ENCODE measurements around the gene RUNX2.

RUNX2 gene

DNA sequence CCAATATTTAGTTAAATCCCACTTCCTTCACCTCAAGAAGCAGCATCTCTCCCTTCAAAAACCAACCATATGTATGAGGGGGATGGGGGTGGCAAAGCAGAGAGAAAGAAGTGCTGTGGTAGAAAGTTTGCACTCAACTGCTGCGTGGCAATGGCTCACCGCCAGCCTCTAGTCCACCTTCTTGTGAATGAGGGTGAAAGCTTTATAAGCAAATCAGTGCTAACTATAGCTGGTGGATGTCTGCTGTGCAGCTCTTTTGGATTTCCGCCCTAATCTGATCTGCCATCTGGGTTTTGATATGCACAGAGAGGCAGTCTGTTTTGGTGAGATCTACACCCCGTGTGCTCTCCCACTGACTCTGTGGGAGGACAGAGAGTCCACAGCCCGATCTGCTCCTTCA is 330.8 kb downstream of the RUNX2 start:
- peak overlapping the region; percentile 50 for H3K4me2 ChIP-seq (ENCODE audit: low read length)
- H4K20me1 ChIP-seq (ENCODE audit: insufficient read depth, low read length): no peaks in the 10 kb centered on the region
- no peaks in the 10 kb centered on the region for H3K36me3 ChIP-seq (ENCODE audit: insufficient read depth, low read length)
- peaks cover 40% of the 10 kb centered on the region for H3K4me1 ChIP-seq (ENCODE audit: insufficient read depth, low read length, severe bottlenecking)
- no peak overlapping the region; the same call in 1 of the 2 replicates for H3K9ac ChIP-seq (ENCODE audit: low read length)
- H3K4me3 ChIP-seq (ENCODE audit: low read depth, low read length, poor library complexity, severe bottlenecking): peak overlapping the region; percentile 35
- no peaks in the 10 kb centered on the region for H3K9me3 ChIP-seq (ENCODE audit: low read length)
- no peaks in the 10 kb centered on the region for H3K9me2 ChIP-seq (ENCODE audit: low read depth, low read length)
- no peaks in the 10 kb centered on the region for H3F3A ChIP-seq (ENCODE audit: insufficient read depth, low read length)
- H3K27ac ChIP-seq (ENCODE audit: low read depth, low read length, poor library complexity, severe bottlenecking): peak overlapping the region; percentile 22
- H2AFZ ChIP-seq (ENCODE audit: low read length): no peak overlapping the region
- no peaks in the 10 kb centered on the region for H3K79me2 ChIP-seq (ENCODE audit: insufficient read depth, low read length)
- no peaks in the 10 kb centered on the region for H3K27me3 ChIP-seq (ENCODE audit: insufficient read depth, low read length)
- TF ChIP-seq, protein P1, sequence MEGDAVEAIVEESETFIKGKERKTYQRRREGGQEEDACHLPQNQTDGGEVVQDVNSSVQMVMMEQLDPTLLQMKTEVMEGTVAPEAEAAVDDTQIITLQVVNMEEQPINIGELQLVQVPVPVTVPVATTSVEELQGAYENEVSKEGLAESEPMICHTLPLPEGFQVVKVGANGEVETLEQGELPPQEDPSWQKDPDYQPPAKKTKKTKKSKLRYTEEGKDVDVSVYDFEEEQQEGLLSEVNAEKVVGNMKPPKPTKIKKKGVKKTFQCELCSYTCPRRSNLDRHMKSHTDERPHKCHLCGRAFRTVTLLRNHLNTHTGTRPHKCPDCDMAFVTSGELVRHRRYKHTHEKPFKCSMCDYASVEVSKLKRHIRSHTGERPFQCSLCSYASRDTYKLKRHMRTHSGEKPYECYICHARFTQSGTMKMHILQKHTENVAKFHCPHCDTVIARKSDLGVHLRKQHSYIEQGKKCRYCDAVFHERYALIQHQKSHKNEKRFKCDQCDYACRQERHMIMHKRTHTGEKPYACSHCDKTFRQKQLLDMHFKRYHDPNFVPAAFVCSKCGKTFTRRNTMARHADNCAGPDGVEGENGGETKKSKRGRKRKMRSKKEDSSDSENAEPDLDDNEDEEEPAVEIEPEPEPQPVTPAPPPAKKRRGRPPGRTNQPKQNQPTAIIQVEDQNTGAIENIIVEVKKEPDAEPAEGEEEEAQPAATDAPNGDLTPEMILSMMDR (IDR thresholded peaks at IDR 0.05; ENCODE audit: low read length): no peak
- no peak for TF ChIP-seq EZH2 (IDR thresholded peaks at IDR 0.05; ENCODE audit: borderline replicate concordance, low read length)

DNA sequence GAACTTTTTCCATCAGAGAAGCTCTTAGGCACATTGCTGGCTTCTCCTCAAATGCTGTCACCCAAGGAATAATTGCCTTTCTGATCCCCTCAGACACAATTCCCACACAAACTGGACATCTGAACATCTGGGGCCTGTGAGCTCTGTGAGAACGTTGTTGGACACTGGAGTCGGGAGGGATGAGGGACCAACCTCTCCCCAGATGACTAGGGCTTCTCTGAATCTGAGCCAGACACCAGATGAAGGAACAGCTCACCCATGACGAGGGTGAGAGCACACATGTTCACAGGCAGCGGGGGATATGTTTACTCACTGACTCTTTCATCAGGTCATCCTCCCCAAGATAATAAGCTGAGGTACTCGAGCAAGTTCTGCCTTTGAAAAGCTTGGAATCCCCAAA is 333.5 kb downstream of the RUNX2 start:
- H3K4me2 ChIP-seq (ENCODE audit: low read length): no peak overlapping the region
- no peaks in the 10 kb centered on the region for H3K79me2 ChIP-seq (ENCODE audit: insufficient read depth, low read length)
- H3K9me3 ChIP-seq (ENCODE audit: low read length): no peaks in the 10 kb centered on the region
- H3K4me1 ChIP-seq (ENCODE audit: insufficient read depth, low read length, severe bottlenecking): peaks cover 42% of the 10 kb centered on the region
- H4K20me1 ChIP-seq (ENCODE audit: insufficient read depth, low read length): no peaks in the 10 kb centered on the region
- H3K36me3 ChIP-seq (ENCODE audit: insufficient read depth, low read length): no peaks in the 10 kb centered on the region
- no peaks in the 10 kb centered on the region for H3K9me2 ChIP-seq (ENCODE audit: low read depth, low read length)
- no peak overlapping the region for H3K27ac ChIP-seq (ENCODE audit: low read depth, low read length, poor library complexity, severe bottlenecking)
- TF ChIP-seq EZH2 (IDR thresholded peaks at IDR 0.05; ENCODE audit: borderline replicate concordance, low read length): no peak
- TF ChIP-seq, protein P1 (IDR thresholded peaks at IDR 0.05; ENCODE audit: low read length): no peak
- no peaks in the 10 kb centered on the region for H3K27me3 ChIP-seq (ENCODE audit: insufficient read depth, low read length)
- no peak overlapping the region for H3K4me3 ChIP-seq (ENCODE audit: low read depth, low read length, poor library complexity, severe bottlenecking)
- no peak overlapping the region for H2AFZ ChIP-seq (ENCODE audit: low read length)
- H3F3A ChIP-seq (ENCODE audit: insufficient read depth, low read length): no peaks in the 10 kb centered on the region
- H3K9ac ChIP-seq (ENCODE audit: low read length): no peak overlapping the region

DNA sequence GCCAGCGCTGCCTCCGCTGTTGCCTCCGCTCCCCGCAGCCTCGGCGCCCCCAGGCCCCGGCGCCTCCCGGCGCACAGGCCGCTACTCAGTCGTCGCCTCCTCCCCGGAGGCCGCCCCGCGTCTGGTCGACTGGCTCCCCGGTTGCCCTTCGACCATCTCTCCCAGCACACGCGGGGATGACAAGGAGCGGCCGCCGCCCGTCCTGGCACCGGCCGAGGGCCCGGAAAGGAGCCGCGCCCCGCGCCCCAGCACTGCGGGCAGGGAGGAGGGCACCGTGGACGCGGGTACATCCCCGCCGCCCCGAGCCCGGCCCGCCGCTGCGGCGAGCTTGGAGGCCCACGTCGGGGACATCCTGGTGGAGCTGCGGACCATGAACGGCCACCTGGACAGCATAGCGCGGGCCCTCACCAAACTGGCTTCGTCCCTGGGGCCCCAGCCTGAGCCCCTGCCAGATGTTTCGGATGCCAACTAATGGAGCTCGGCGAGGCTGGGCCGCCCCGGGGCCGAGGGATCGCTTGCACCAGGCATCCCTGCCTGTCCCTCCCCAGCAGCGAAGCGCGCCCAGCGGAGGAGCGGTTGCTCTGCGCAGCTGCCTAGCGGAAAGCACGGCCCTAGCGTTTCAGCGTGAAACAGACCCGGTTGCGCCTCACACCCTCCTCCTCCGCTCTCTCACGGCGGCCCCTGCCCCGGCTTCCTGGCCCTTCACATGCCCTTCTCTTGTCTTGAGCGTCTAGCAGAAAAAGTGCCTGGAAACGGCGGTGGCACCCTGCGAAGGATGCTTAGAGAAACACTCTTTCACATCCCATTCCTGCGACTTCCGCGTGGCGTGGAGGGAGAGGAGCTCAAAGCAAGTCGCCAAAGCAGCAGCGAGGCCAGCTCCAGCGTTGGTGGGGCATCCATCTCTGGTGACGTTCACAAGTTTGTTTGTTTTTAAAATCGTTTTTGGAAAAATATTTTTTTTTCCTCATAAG is 335.4 kb downstream of the RUNX2 start:
- H3K9ac ChIP-seq (ENCODE audit: low read length): no peak overlapping the region
- H3K4me3 ChIP-seq (ENCODE audit: low read depth, low read length, poor library complexity, severe bottlenecking): peak overlapping the region; percentile 24
- no peaks in the 10 kb centered on the region for H3K9me3 ChIP-seq (ENCODE audit: low read length)
- peak overlapping the region; percentile 41; the same call in 1 of the 2 replicates for H3K4me2 ChIP-seq (ENCODE audit: low read length)
- H2AFZ ChIP-seq (ENCODE audit: low read length): no peak overlapping the region
- H3F3A ChIP-seq (ENCODE audit: insufficient read depth, low read length): no peaks in the 10 kb centered on the region
- H3K4me1 ChIP-seq (ENCODE audit: insufficient read depth, low read length, severe bottlenecking): peaks cover 33% of the 10 kb centered on the region
- no peaks in the 10 kb centered on the region for H3K79me2 ChIP-seq (ENCODE audit: insufficient read depth, low read length)
- H3K27ac ChIP-seq (ENCODE audit: low read depth, low read length, poor library complexity, severe bottlenecking): no peak overlapping the region
- no peaks in the 10 kb centered on the region for H4K20me1 ChIP-seq (ENCODE audit: insufficient read depth, low read length)
- H3K36me3 ChIP-seq (ENCODE audit: insufficient read depth, low read length): no peaks in the 10 kb centered on the region
- no peaks in the 10 kb centered on the region for H3K9me2 ChIP-seq (ENCODE audit: low read depth, low read length)
- TF ChIP-seq, protein P1 (IDR thresholded peaks at IDR 0.05; ENCODE audit: low read length): no peak
- TF ChIP-seq EZH2 (IDR thresholded peaks at IDR 0.05; ENCODE audit: borderline replicate concordance, low read length): no peak
- no peaks in the 10 kb centered on the region for H3K27me3 ChIP-seq (ENCODE audit: insufficient read depth, low read length)

Measured in OCI-LY1 (cell line).